CD4-positive, alpha-beta T cell treated with Interleukin-21 for 1 hour (primary cell): ENCODE data around the gene HECTD4.
"Not testable (repeated sequence)": the region's sequence is repeated elsewhere in the genome, so short reads cannot be mapped to it uniquely, and the experiment has no call there.

ENCODE experiments used
- DNase-seq: peaks from one replicate; pipeline ENCODE4 v3.0.0-alpha.2; 2020

HECTD4 gene

GRCh38 chr12:112381883-112382796 is at the start of gene HECTD4:
Gene HECTD4, minus strand, starts transcription at chr12:112382431. Its CDS starts 303 bp downstream, at chr12:112382128.
- peak; percentile 91 for DNase-seq

GRCh38 chr12:112431965-112432364 is 49.7 kb upstream of the HECTD4 start:
- DNase-seq = no peak

GRCh38 chr12:112430929-112431328 is 48.7 kb upstream of the HECTD4 start:
- no peak for DNase-seq

- DNase-seq = no peak
Measured at GRCh38 chr12:112427760-112428159, 45.5 kb upstream of the HECTD4 start.

- no peak for DNase-seq
Measured at GRCh38 chr12:112425582-112426382, 43.6 kb upstream of the HECTD4 start.

GRCh38 chr12:112424126-112424525 is 41.9 kb upstream of the HECTD4 start:
- no peak for DNase-seq

- DNase-seq = no peak
Measured at GRCh38 chr12:112422531-112422930, 40.3 kb upstream of the HECTD4 start.

- DNase-seq = no peak
Measured at GRCh38 chr12:112421363-112421762, 39.1 kb upstream of the HECTD4 start.

GRCh38 chr12:112420740-112421139 is 38.5 kb upstream of the HECTD4 start:
- no peak for DNase-seq

GRCh38 chr12:112419297-112420133 is 37.3 kb upstream of the HECTD4 start:
- no peak for DNase-seq

GRCh38 chr12:112418608-112419296 is 36.5 kb upstream of the HECTD4 start, which contains the start of gene PTPN11:
Gene PTPN11, plus strand, starts transcription at chr12:112418947. Its CDS starts 165 bp downstream, at chr12:112419112.
- DNase-seq = peak; percentile 90

- DNase-seq = no peak
Measured at GRCh38 chr12:112418273-112418607, 36.0 kb upstream of the HECTD4 start.

- DNase-seq = not testable (repeated sequence)
Measured at GRCh38 chr12:112415457-112415856, 33.2 kb upstream of the HECTD4 start.

GRCh38 chr12:112413855-112414625 is 31.8 kb upstream of the HECTD4 start:
- no peak for DNase-seq

GRCh38 chr12:112409906-112410244 is 27.6 kb upstream of the HECTD4 start:
- no peak for DNase-seq

- peak; percentile 90 for DNase-seq
Measured at GRCh38 chr12:112409064-112409905, 27.1 kb upstream of the HECTD4 start, which contains the start of gene RPL6. Gene RPL6, minus strand, starts transcription at chr12:112409605. Its CDS starts 949 bp downstream, at chr12:112408656.

- peak; percentile 49 for DNase-seq
Measured at GRCh38 chr12:112408621-112409020, 26.4 kb upstream of the HECTD4 start.

- not testable (repeated sequence) for DNase-seq
Measured at GRCh38 chr12:112407683-112408082, 25.5 kb upstream of the HECTD4 start.

GRCh38 chr12:112406519-112407488 is 24.6 kb upstream of the HECTD4 start:
- DNase-seq = no peak
